K562 (cell line): ENCODE measurements around the gene SLC25A17. TPM values are rescaled to one million over a fixed set of nuclear protein-coding genes. Genes with fewer than 3 reads are reported as not detected.

ENCODE experiments used
- ATAC-seq: fragments of 200-7000 bp; cut with Tn5 transposase; 3 replicates; pipeline ENCODE4 v1.9.1; 2020; ENCODE audit warnings: moderate library complexity
- BruUV-seq: library from RNA; stranded (reverse); fragments of 400-500 nt; replicated peaks from 2 replicates; lab custom pipeline; 2021; lab: Mats Ljungman, UMichigan
- CTCF ChIA-PET: fragments of 300-600 bp; formaldehyde crosslinking; extraction: SDS; loops from one replicate; lab custom pipeline; 2021; ENCODE audit warnings: low intra/inter-chr PET ratio; lab: Yijun Ruan, JAX
- POLR2A ChIA-PET: fragments of 300-600, 350-650 bp; sonication (Branson Sonifier 250); formaldehyde crosslinking; extraction: SDS; loops from one replicate; lab custom pipeline; 2021; ENCODE audit warnings: antibody characterized with exemption, inconsistent platforms; lab: Yijun Ruan, JAX
- DNase-seq, 4 experiments: peaks; one replicate each; pipeline versions ENCODE4 v3.0.0 to v3.0.0-alpha.2; 2011 to 2018; ENCODE audit warnings: low spot score in 3 of 4, mixed read lengths in 3 of 4; ENCODE audit errors: extremely low read depth in 1 of 4
- FAIRE-seq: peaks from 2 replicates; lab custom pipeline; 2011; peaks lifted over from hg19 to GRCh38; lab: Jason Lieb, UNC
- H2AFZ ChIP-seq: 2 replicates; pipeline ENCODE4 v1.6.0; 2011; ENCODE audit warnings: low read depth, low read length, control low read depth, inconsistent platforms
- H3K27ac ChIP-seq: fragments of 200-600 bp; 3 replicates; pipeline ENCODE4 v1.8.0; 2011; ENCODE audit warnings: low read depth, mild to moderate bottlenecking, control low read depth, inconsistent platforms, low read length, moderate library complexity, mixed read lengths; ENCODE audit errors: extremely low read depth
- H3K27me3 ChIP-seq, 2 experiments: fragments of 300-600 bp in 1 of 2; 2 replicates in 1 of 2; 3 replicates in 1 of 2; pipeline versions ENCODE4 v1.6.0 to v1.8.0; 2011; ENCODE audit warnings: inconsistent platforms in 2 of 2, low read length in 2 of 2, mild to moderate bottlenecking in 1 of 2, mixed read lengths in 1 of 2, moderate library complexity in 1 of 2; ENCODE audit not compliant: control insufficient read depth in 2 of 2, insufficient read depth in 2 of 2
- H3K36me3 ChIP-seq: fragments of 300-600 bp; 3 replicates; pipeline ENCODE4 v1.8.0; 2011; ENCODE audit warnings: mild to moderate bottlenecking, low read length, inconsistent platforms; ENCODE audit not compliant: control insufficient read depth, insufficient read depth
- H3K4me1 ChIP-seq, 2 experiments: fragments of 200-600 bp in 1 of 2; replicated peaks in 1 of 2; 2 replicates in 1 of 2; 3 replicates in 1 of 2; pipeline versions ENCODE4 v1.5.1 to v1.8.0; 2011; ENCODE audit warnings: inconsistent platforms in 2 of 2, low read length in 2 of 2, mild to moderate bottlenecking in 1 of 2, mixed read lengths in 1 of 2, moderate library complexity in 1 of 2; ENCODE audit not compliant: control insufficient read depth in 2 of 2, insufficient read depth in 2 of 2
- H3K4me2 ChIP-seq: 2 replicates; pipeline ENCODE4 v1.6.1; 2011; ENCODE audit warnings: low read length, control low read depth, inconsistent platforms, mixed read lengths; ENCODE audit not compliant: insufficient read depth
- H3K4me3 ChIP-seq: fragments of 200-600 bp; sonication (generic), shearing (Covaris generic); 2 replicates; pipeline ENCODE4 v1.5.1; 2016; ENCODE audit warnings: control low read depth, inconsistent platforms
- H3K79me2 ChIP-seq: fragments of 200-600 bp; 3 replicates; pipeline ENCODE4 v1.8.0; 2011; ENCODE audit warnings: low read length, inconsistent platforms; ENCODE audit not compliant: control insufficient read depth, insufficient read depth
- H3K9ac ChIP-seq, 2 experiments: 2 replicates each; pipeline versions ENCODE4 v1.6.0 to v1.6.1; 2011; ENCODE audit warnings: low read depth in 2 of 2, low read length in 2 of 2, control low read depth in 1 of 2, inconsistent platforms in 1 of 2, mild to moderate bottlenecking in 1 of 2, mixed read lengths in 1 of 2; ENCODE audit not compliant: insufficient read depth in 1 of 2
- H3K9me1 ChIP-seq: one replicate; pipeline ENCODE4 v1.6.0; 2011; ENCODE audit warnings: inconsistent platforms, mild to moderate bottlenecking, low read length, moderate library complexity; ENCODE audit not compliant: control insufficient read depth, insufficient read depth
- H3K9me3 ChIP-seq: replicated peaks from 2 replicates; pipeline ENCODE4 v1.5.1; 2011; ENCODE audit warnings: low read depth, low read length, inconsistent platforms; ENCODE audit not compliant: control insufficient read depth, insufficient read depth
- H4K20me1 ChIP-seq: replicated peaks from 2 replicates; pipeline ENCODE4 v1.6.1; 2011; ENCODE audit warnings: low read length, inconsistent platforms, mixed read lengths; ENCODE audit not compliant: control insufficient read depth, insufficient read depth
- ASH1L ChIP-seq: fragments of 450-650 bp; IDR thresholded peaks from 2 replicates; pipeline ENCODE4 v1.6.1; 2018; ENCODE audit warnings: borderline replicate concordance, mild to moderate bottlenecking, low read depth; ENCODE audit not compliant: partially characterized antibody
- DACH1 ChIP-seq: fragments of 450-650 bp; IDR thresholded peaks from 2 replicates; pipeline ENCODE4 v1.6.1; 2018; ENCODE audit not compliant: partially characterized antibody
- FOSL1 ChIP-seq: fragments of 200-800 bp; sonication (Bioruptor generic); conservative IDR thresholded peaks from 2 replicates; pipeline ENCODE4 v1.6.1; 2016; ENCODE audit warnings: missing genetic modification characterization, missing compliant biosample characterization
- MTA3 ChIP-seq: fragments of 450-650 bp; formaldehyde crosslinking; IDR thresholded peaks from 2 replicates; pipeline ENCODE4 v1.6.1; 2017; ENCODE audit warnings: mild to moderate bottlenecking, borderline replicate concordance
- NCOR1 ChIP-seq: fragments of 450-650 bp; IDR thresholded peaks from 2 replicates; pipeline ENCODE4 v1.6.1; 2016; ENCODE audit warnings: mild to moderate bottlenecking, moderate library complexity
- NEUROD1 ChIP-seq: fragments of 150-350 bp; IDR thresholded peaks from 2 replicates; pipeline ENCODE4 v1.6.1; 2014; ENCODE audit warnings: borderline replicate concordance, low read length, low read depth; ENCODE audit not compliant: partially characterized antibody
- YBX1 ChIP-seq: fragments of 450-650 bp; IDR thresholded peaks from 2 replicates; pipeline ENCODE4 v1.7.1; 2016; ENCODE audit warnings: mild to moderate bottlenecking
- WGBS: fragments of 100-300 bp; shearing (Covaris generic); methylation state at CpG from one replicate; pipeline ENCODE4 v1.1.6; 2016; ENCODE audit warnings: low coverage, mixed read lengths; ENCODE audit not compliant: insufficient coverage; ENCODE audit errors: missing lambda C conversion rate; 5-methylcytosine and 5-hydroxymethylcytosine counted together
- in situ Hi-C: fragments of 300-500 bp; cut with MboI; formaldehyde crosslinking; loops from 4 replicates; pipeline ENCODE4 v1.15.0; 2018; ENCODE audit warnings: inconsistent platforms, mixed read lengths
- intact Hi-C: fragments of 100-400 bp; cut with micrococcal nuclease; formaldehyde crosslinking; loops from 2 replicates; pipeline ENCODE4 v1.14.2; 2022
- polyA plus RNA-seq, 8 experiments: library from polyadenylated mRNA; depleted of rRNA in 4 of 8; stranded (reverse) in 5 of 8; unstranded in 3 of 8; fragments of >200 nt; fragmentation: Nextera tagmentation in 2 of 8; fragmentation: Illumina TruSeq in 1 of 8; extraction: Ambion mirVana in 2 of 8; extraction: Trizol in 1 of 8; gene quantifications; 2 replicates each; pipeline versions ENCODE4 v1.2.1 to v1.2.3, GENCODE V29; 2011 to 2014; ENCODE audit warnings: inconsistent platforms in 1 of 8, missing spikeins in 1 of 8
- total RNA-seq, 7 experiments: library from RNA; depleted of rRNA in 6 of 7; stranded (reverse); fragments of >200 nt in 6 of 7; fragmentation: Illumina TruSeq in 2 of 7; extraction: Trizol in 2 of 7; gene quantifications; 2 replicates each; pipeline versions ENCODE4 v1.2.1 to v1.2.3, GENCODE V29; 2011 to 2021; ENCODE audit warnings: low replicate concordance in 1 of 7
- TF ChIP-seq, protein P1 (sequence below): sonication (generic); formaldehyde crosslinking; IDR thresholded peaks from 2 replicates; pipeline ENCODE4 v1.8.1; 2023; ENCODE audit warnings: mild to moderate bottlenecking, missing genetic modification reagents
- TF ChIP-seq, protein P2 (sequence below): fragments of 450-650 bp; IDR thresholded peaks from 2 replicates; pipeline ENCODE4 v1.6.1; 2016
- TF ChIP-seq, protein P3 (sequence below), 2 experiments: fragments of 450-650 bp; formaldehyde crosslinking in 1 of 2; IDR thresholded peaks; 2 replicates each; pipeline versions ENCODE4 v1.4.0 to v1.6.1; 2014 to 2020; ENCODE audit warnings: mild to moderate bottlenecking in 2 of 2, borderline replicate concordance in 1 of 2, low read depth in 1 of 2

The SLC25A17 gene
- total and polyA plus RNA-seq, 9 of the 15 experiments (the other 6 are each of a cell fraction or from before 2014, with no cell fraction given): 32.6 to 136 (median 56.2) TPM

DNA sequence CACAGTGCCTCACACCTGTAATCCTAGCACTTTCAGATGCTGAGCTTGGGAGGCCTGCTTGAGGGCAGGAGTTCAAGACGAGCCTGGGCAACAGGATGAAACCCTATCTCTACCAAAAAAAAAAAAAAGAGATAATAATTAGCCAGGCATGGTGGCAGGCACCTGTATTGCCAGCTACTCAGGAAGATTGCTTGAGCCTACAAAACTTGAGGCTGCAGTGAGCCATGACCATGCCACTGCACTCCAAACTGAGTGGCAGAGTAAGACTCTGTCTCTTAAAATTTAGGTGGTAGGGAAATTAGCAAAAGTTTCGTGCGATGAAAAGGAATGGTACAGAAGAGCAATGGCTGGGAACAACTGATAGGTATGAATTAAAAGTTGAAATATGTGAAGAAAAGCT lies 19.3 kb upstream of the SLC25A17 start:
- ChIA-PET CTCF (no interaction called here), POLR2A (interaction anchor here (0.9 to 1.0 kb wide), 2 partner anchors 8 to 12 kb away, joined by 3 read pairs; no protein-coding TSS in a partner anchor)
- ATAC-seq (no peak), DNase-seq (no peak), FAIRE-seq (no peak)
- in situ Hi-C loops (no loop called here), intact Hi-C loops (no loop called here)
- Histone ChIP-seq H3K4me2 (no peak overlapping the region), H3K27ac (no peak overlapping the region), H3K36me3 (peaks cover 89% of the 10 kb centered on the region), H2AFZ (no peak overlapping the region), H3K9me3 (no peaks in the 10 kb centered on the region), H3K4me3 (no peak overlapping the region), H3K9ac (no peak overlapping the region), H3K79me2 (peaks cover 37% of the 10 kb centered on the region), H3K4me1 (no peaks in the 10 kb centered on the region; a peak in 1 of 5 replicates), H3K9me1 (no peaks in the 10 kb centered on the region), H3K27me3 (no peaks in the 10 kb centered on the region), H4K20me1 (no peaks in the 10 kb centered on the region)
- 96% methylated on average over 2 of the region's 3 CpGs for WGBS
- BruUV-seq: no TSS peak
- TF ChIP-seq DACH1: no peak
- TF ChIP-seq, protein P1, sequence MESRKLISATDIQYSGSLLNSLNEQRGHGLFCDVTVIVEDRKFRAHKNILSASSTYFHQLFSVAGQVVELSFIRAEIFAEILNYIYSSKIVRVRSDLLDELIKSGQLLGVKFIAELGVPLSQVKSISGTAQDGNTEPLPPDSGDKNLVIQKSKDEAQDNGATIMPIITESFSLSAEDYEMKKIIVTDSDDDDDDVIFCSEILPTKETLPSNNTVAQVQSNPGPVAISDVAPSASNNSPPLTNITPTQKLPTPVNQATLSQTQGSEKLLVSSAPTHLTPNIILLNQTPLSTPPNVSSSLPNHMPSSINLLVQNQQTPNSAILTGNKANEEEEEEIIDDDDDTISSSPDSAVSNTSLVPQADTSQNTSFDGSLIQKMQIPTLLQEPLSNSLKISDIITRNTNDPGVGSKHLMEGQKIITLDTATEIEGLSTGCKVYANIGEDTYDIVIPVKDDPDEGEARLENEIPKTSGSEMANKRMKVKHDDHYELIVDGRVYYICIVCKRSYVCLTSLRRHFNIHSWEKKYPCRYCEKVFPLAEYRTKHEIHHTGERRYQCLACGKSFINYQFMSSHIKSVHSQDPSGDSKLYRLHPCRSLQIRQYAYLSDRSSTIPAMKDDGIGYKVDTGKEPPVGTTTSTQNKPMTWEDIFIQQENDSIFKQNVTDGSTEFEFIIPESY: no peak
- TF ChIP-seq, protein P2, sequence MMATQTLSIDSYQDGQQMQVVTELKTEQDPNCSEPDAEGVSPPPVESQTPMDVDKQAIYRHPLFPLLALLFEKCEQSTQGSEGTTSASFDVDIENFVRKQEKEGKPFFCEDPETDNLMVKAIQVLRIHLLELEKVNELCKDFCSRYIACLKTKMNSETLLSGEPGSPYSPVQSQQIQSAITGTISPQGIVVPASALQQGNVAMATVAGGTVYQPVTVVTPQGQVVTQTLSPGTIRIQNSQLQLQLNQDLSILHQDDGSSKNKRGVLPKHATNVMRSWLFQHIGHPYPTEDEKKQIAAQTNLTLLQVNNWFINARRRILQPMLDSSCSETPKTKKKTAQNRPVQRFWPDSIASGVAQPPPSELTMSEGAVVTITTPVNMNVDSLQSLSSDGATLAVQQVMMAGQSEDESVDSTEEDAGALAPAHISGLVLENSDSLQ: no peak
- no peak for TF ChIP-seq FOSL1 (tag)
- TF ChIP-seq ASH1L: no peak
- no peak for TF ChIP-seq MTA3
- no peak for TF ChIP-seq YBX1
- no peak for TF ChIP-seq NCOR1
- TF ChIP-seq, protein P3, sequence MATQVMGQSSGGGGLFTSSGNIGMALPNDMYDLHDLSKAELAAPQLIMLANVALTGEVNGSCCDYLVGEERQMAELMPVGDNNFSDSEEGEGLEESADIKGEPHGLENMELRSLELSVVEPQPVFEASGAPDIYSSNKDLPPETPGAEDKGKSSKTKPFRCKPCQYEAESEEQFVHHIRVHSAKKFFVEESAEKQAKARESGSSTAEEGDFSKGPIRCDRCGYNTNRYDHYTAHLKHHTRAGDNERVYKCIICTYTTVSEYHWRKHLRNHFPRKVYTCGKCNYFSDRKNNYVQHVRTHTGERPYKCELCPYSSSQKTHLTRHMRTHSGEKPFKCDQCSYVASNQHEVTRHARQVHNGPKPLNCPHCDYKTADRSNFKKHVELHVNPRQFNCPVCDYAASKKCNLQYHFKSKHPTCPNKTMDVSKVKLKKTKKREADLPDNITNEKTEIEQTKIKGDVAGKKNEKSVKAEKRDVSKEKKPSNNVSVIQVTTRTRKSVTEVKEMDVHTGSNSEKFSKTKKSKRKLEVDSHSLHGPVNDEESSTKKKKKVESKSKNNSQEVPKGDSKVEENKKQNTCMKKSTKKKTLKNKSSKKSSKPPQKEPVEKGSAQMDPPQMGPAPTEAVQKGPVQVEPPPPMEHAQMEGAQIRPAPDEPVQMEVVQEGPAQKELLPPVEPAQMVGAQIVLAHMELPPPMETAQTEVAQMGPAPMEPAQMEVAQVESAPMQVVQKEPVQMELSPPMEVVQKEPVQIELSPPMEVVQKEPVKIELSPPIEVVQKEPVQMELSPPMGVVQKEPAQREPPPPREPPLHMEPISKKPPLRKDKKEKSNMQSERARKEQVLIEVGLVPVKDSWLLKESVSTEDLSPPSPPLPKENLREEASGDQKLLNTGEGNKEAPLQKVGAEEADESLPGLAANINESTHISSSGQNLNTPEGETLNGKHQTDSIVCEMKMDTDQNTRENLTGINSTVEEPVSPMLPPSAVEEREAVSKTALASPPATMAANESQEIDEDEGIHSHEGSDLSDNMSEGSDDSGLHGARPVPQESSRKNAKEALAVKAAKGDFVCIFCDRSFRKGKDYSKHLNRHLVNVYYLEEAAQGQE (IDR thresholded peaks at IDR 0.05; ENCODE audit: borderline replicate concordance): no peak
- TF ChIP-seq, protein P3 (CRISPR knock-in tag; IDR thresholded peaks at IDR 0.05; ENCODE audit: low read depth): no peak
- TF ChIP-seq NEUROD1: no peak
